GF-D8 (cell line): Measurements from ENCODE around the gene SH3BGRL3.
"Not testable (repeated sequence)": the region's sequence is repeated elsewhere in the genome, so short reads cannot be mapped to it uniquely, and the experiment has no call there.

Source experiments
- DNase-seq: peaks from one replicate; lab custom pipeline; 2025; lab: John Stamatoyannopoulos, UW

Gene SH3BGRL3

DNA sequence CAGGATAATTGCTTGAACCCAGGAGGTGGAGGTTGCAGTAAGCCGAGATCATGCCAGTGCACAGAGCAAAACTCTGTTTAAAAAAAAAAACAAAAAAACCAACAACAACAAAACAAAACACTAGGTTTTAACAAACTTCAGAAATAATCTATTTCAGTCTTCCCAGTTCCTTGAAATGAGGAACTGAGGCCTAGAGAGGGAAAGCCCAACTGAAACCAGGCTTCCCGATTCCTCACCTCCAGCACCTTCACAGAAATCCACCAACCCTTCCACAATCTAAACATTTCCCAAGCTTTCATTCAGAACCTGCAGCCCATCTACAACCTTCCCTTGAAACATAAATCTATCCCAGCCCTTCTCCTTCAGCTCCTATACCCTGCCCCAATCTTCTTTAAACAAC lies 37.3 kb downstream of the SH3BGRL3 start:
- DNase-seq: no peak

DNA sequence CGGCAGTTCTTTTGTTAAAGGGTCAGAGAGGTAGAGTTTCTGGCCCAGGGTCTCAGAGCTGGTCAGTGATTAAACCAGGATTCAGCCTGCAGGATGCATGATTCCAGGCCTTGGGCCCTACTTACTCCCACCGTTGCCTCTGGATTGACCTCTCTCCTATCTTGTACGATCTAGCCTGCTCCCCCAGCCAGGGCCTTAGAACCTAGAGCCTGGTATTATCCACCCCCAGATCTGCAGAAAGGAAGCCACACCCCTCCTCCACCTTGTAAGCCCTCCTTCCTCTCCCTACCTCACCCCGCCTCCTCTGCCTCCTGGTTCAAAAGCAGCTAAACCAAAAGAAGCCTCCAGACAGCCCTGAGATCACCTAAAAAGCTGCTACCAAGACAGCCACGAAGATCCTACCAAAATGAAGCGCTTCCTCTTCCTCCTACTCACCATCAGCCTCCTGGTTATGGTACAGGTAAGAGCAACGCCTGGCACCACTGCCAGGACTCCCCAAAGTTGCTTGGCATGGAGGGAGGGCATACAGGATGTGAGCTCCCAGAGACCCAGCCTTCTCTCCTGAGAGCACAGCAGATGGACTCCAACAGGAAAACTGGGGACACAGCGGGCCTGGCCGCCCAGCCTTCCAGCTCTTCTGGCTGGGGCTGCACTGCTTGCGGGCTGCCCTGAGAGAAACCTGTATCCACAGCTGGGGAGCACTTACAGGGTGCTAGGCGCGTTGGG lies 37.9 kb downstream of the SH3BGRL3 start, which contains the start of gene CD52:
Gene CD52 (plus strand): TSS at position 347 of the 726 bp plus-strand sequence. CDS start 60 bp downstream, at position 407.
- peak; percentile 58 for DNase-seq

DNA sequence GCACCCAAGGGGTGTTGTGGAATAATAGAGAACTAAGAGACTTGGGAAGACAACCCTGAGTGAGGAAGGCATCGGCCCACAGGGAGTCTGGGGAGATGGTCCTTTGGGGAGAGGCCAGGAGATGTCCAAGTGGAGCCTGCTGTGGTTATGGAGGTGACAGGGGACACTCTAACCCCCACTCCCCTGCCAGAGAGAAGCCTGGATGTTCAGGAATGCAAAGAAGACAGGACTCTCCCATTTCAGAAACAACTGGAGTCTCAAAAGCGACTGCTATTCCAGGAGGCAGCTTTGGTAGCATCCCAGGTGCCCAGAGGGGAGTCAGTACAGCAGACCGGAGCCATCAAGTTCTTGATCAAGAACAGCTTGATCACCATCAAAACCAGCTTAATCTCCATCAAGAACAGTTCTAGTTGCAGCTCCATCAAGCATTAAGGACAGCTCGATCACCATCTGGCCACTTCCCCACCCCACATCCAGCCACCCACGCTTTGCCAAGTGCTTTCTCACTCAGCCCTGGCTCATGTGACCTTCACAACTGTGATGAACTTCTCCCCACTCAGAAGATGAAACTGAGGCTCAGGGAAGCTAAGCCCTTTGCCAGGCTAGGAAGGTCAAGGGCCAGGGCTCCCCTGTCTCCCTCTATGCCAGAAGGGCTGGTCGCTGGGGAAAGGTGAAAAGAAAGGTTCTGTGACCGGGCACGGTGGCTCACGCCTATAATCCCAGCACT lies 38.6 kb downstream of the SH3BGRL3 start:
- no peak for DNase-seq

DNA sequence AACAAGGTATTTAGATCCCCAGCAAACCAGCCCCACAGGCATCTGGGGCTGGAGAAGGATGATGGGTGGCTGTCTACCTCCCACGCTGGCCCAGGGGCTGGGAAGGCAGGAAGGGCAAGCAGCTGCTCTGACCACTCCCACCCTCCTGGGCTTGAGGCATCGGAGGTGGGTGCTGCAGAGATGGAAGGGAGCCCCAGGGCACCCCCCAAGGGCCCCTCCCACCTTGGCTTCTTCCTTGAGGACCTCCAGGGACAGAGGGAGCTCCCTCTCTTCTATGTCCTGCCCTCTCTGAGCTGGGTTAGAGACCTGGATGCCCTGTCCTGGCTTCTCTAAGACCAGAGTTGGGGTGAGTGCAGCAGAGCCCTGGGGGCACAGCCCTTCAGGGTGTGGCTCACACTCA lies 41.0 kb downstream of the SH3BGRL3 start:
- no peak for DNase-seq

DNA sequence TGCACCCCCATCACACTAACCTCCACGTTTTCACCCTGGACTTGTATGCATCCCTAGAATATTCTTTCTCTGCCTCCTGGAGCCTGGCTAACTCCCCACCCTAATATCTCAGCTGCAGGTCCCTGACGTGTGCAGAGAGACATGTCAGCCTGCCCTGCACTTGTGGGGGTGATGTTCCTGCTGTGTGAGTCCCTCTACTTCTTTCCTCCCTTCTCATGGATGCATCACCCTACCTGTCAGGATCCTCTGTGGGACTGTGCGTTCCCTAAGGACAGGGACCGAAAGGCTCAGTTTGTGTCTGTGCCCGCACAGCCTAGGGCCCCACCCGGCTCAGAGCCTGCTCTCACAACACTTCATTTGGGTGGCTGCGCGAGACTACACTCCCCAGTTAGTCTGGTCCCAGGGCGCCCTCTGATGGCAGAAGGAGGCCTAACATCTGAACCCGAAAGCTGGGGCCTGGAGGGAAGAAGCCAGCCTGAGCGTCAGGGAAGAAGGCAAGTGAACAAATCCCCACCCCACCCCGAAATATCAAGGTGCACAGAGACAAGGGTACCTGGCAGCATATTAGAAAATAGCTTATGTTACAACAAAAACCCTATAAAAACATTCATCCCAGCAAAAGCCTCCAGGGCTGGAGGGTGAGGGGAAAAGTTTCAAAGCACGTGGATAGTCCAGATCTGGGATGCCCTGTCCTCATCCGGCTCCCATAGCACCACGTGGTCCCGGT lies 41.6 kb downstream of the SH3BGRL3 start:
- DNase-seq: peak; percentile 63

DNA sequence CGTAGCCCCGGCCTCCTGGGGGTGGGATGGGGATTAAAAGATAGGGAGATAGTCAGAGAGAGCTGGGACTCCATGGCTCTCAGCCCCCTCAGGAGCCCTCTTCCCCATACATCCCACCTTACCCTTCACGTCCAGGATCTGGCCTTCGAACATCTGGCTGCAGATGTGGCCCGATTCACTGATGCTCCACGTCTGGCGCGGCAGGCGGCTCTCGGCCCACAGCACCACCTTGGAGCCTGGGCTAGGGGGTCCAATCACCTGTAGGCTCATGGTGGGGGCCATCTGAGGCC lies 42.1 kb downstream of the SH3BGRL3 start:
- DNase-seq: no peak

DNA sequence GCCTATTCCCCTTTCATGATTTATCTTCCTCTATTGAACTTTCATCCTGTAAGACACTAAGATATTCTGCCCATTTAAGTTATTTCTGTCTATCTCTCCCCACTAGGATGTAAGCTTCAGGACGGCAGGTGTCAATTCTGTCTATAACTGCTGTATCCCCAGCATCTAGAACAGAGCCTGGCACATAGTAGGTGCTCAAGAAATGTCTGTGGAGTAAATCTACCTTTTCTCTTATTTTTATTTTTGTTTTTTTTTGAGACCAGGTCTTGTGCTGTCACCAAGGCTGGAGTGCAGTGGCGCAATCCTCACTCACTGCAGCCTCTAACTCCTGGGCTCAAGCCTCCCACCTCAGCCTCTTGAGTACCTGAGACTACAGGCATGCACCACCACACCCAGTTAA lies 43.5 kb downstream of the SH3BGRL3 start:
- DNase-seq: no peak

DNA sequence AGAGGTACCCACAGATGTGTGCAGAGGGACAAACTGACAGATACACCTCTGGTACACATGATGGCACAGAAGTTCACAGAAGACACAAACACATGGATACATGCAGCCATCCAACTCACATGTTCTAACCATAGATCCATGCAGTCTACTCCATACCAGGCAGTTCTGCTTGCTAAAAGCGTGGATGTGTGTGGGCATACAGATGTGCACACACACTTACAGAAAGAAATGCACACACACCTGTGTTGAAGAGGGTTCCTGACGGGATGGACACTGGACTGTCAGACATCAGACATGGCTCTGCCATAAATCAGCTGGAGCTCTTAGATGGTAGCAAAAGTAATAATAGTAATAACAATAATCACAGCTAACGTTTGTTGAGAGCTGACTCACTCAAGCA lies 44.7 kb downstream of the SH3BGRL3 start:
- no peak for DNase-seq

DNA sequence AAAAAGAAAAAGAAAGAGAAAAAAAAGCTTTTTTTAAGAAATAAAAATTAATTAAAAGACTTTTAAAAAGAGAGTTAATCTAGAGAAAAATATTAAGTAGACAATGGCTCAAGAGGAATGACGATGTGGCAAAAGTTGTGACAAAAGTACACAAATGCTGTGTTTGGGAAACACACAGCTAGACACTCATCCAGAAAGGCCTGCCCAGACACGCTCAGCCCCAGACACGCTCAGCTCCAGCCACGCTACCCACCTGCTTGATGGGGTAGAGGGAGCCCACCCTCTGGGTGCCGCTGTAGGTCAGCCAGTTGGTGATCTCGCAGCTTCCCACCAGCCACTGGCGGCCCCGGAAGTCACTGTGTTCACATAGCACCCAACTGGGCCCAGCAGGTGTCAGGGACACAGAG lies 48.1 kb downstream of the SH3BGRL3 start:
- DNase-seq: no peak

DNA sequence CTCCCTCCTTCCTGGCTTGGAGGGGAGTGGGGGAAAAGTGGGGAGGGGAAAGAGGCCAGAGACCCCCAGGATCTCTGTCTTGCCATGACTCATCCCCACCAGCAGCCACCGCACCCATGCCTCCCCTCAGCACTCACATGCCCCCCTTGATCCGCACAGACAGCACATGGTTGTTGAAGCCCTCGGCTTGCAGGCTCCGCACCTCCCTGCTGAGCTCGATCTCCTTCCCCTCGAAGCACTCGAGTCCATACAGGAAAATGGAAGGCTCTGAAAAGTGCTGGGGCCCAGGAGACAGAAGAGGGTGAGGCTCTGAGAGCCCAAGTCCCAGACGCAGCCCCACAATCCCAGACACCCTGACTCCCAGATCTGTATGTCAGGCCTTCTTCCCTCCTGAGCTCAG lies 48.7 kb downstream of the SH3BGRL3 start:
- DNase-seq: no peak

DNA sequence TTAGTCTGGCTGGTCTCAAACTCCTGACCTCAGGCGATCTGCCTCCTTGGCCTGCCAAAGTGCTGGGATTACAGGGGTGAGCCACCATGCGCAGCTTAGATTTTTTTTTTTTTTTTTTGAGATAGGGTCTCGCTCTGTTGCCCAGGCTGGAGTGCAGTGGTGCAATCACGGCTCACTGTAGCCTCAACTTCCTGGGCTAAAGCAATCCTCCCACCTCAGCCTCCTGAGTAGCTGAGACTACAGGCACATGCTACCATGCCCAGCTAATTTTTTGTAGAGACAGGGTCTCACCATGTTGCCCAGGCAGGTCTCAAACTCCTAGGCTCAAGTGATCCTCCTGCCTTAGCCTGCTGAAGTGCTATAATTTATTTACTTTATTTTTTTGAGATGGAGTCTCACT lies 49.5 kb downstream of the SH3BGRL3 start:
- not testable (repeated sequence) for DNase-seq

DNA sequence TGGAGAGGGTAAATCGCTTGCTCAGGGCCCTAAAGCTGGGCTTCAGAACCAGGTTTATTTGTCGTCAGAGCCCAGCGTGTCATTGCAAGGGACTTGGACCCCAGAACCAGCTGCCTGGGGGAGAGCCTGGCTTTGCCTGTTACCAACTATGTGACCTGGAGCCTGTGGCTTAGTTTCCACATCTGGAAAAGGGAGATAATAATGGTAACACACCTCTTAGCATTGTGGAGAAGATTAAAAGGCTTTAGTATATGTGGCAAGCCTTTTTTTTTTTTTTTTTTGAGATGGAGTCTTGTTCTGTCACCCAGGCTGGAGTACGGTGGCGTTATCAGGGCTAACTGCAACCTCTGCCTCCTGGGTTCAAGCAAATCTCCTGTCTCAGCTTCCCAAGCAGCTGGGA lies 50.4 kb downstream of the SH3BGRL3 start:
- DNase-seq: no peak
